HepG2 (cell line): Measurements from ENCODE around the gene PARD3. TPM values are rescaled to one million over a fixed set of nuclear protein-coding genes. Genes with fewer than 3 reads are reported as not detected.

Experiments used
- ATAC-seq: fragments of 200-7000 bp; cut with Tn5 transposase; 3 replicates; pipeline ENCODE4 v1.9.1; 2020; ENCODE audit warnings: mild to moderate bottlenecking, moderate library complexity
- BruUV-seq: library from RNA; stranded (reverse); fragments of 400-500 nt; replicated peaks from 2 replicates; lab custom pipeline; 2021; lab: Mats Ljungman, UMichigan
- CTCF ChIA-PET: fragments of 300-600 bp; formaldehyde crosslinking; extraction: SDS; loops from one replicate; lab custom pipeline; 2021; ENCODE audit warnings: low total read pairs, inconsistent platforms, low intra/inter-chr PET ratio; lab: Yijun Ruan, JAX
- POLR2A ChIA-PET: fragments of 350-600 bp; sonication (Branson Sonifier 250); formaldehyde crosslinking; loops from one replicate; lab custom pipeline; 2020; ENCODE audit warnings: antibody characterized with exemption, inconsistent platforms; lab: Yijun Ruan, JAX
- DNase-seq: peaks from one replicate; pipeline ENCODE4 v3.0.0-alpha.2; 2015; ENCODE audit warnings: low spot score
- FAIRE-seq: peaks from 3 replicates; lab custom pipeline; 2011; peaks lifted over from hg19 to GRCh38; lab: Jason Lieb, UNC
- H2AFZ ChIP-seq: one replicate; pipeline ENCODE4 v1.6.1; 2011; ENCODE audit warnings: low read length, inconsistent platforms
- H3K27ac ChIP-seq: fragments of 300-600 bp; 3 replicates; pipeline ENCODE4 v1.8.0; 2011; ENCODE audit warnings: mixed run types, mild to moderate bottlenecking, mixed read lengths, low read length, inconsistent platforms; ENCODE audit not compliant: insufficient read depth; ENCODE audit errors: extremely low read length
- H3K27me3 ChIP-seq, 2 experiments: fragments of 200-600 bp in 1 of 2; 2 replicates in 1 of 2; 3 replicates in 1 of 2; pipeline versions ENCODE4 v1.6.0 to v1.8.0; 2011; ENCODE audit warnings: low read length in 2 of 2, mild to moderate bottlenecking in 2 of 2, moderate library complexity in 2 of 2, inconsistent platforms in 1 of 2; ENCODE audit not compliant: insufficient read depth in 2 of 2, control insufficient read depth in 1 of 2
- H3K36me3 ChIP-seq, 2 experiments: fragments of 200-600 bp in 1 of 2; replicated peaks in 1 of 2; 2 replicates in 1 of 2; 3 replicates in 1 of 2; pipeline versions ENCODE4 v1.5.1 to v1.8.0; 2011; ENCODE audit warnings: low read length in 2 of 2, inconsistent platforms in 1 of 2; ENCODE audit not compliant: insufficient read depth in 2 of 2, control insufficient read depth in 1 of 2
- H3K4me1 ChIP-seq: 2 replicates; pipeline ENCODE4 v1.5.1; 2012; ENCODE audit warnings: low read length, inconsistent platforms; ENCODE audit not compliant: insufficient read depth
- H3K4me2 ChIP-seq: 2 replicates; pipeline ENCODE4 v1.6.0; 2011; ENCODE audit warnings: low read depth, low read length, inconsistent platforms
- H3K4me3 ChIP-seq, 3 experiments: fragments of 200-600 bp in 1 of 3; sonication (generic), shearing (Covaris generic) in 1 of 3; replicated peaks in 1 of 3; 2 replicates each; pipeline ENCODE4 v1.5.1; 2011 to 2016; ENCODE audit warnings: low read length in 3 of 3, inconsistent platforms in 2 of 3, low read depth in 2 of 3, mild to moderate bottlenecking in 2 of 3, control low read depth in 1 of 3, mixed read lengths in 1 of 3; ENCODE audit not compliant: insufficient read depth in 1 of 3
- H3K79me2 ChIP-seq: one replicate; pipeline ENCODE4 v1.6.1; 2011; ENCODE audit warnings: low read length, inconsistent platforms; ENCODE audit not compliant: insufficient read depth
- H3K9ac ChIP-seq: 2 replicates; pipeline ENCODE4 v1.6.0; 2011; ENCODE audit warnings: mild to moderate bottlenecking, low read depth, low read length, inconsistent platforms; ENCODE audit not compliant: insufficient read depth
- H3K9me3 ChIP-seq: 2 replicates; pipeline ENCODE4 v1.5.1; 2012; ENCODE audit warnings: mild to moderate bottlenecking, low read length
- H4K20me1 ChIP-seq: 2 replicates; pipeline ENCODE4 v1.6.0; 2011; ENCODE audit warnings: inconsistent platforms, mild to moderate bottlenecking, low read length, moderate library complexity; ENCODE audit not compliant: insufficient read depth
- CEBPG ChIP-seq: IDR thresholded peaks from 2 replicates; pipeline ENCODE4 v1.6.1; 2016
- KDM2A ChIP-seq: sonication (generic); formaldehyde crosslinking; IDR thresholded peaks from 2 replicates; pipeline ENCODE4 v1.4.0; 2020; ENCODE audit warnings: low read depth, missing genetic modification reagents, borderline replicate concordance
- NFIC ChIP-seq: IDR thresholded peaks from 2 replicates; pipeline ENCODE4 v1.6.1; 2012; ENCODE audit warnings: mild to moderate bottlenecking, low read length, inconsistent platforms
- NFRKB ChIP-seq: fragments of 450-650 bp; IDR thresholded peaks from 2 replicates; pipeline ENCODE4 v1.6.1; 2017
- REPIN1 ChIP-seq: sonication (generic); formaldehyde crosslinking; IDR thresholded peaks from 2 replicates; pipeline ENCODE4 v1.8.0; 2022; ENCODE audit warnings: missing genetic modification reagents, low read depth, mild to moderate bottlenecking, borderline replicate concordance
- SALL1 ChIP-seq: sonication (generic); formaldehyde crosslinking; IDR thresholded peaks from 2 replicates; pipeline ENCODE4 v1.8.0; 2022; ENCODE audit warnings: mild to moderate bottlenecking, missing genetic modification reagents
- SMARCC2 ChIP-seq: fragments of 450-650 bp; IDR thresholded peaks from 2 replicates; pipeline ENCODE4 v1.6.1; 2017; ENCODE audit warnings: antibody characterized with exemption, mild to moderate bottlenecking
- SOX13 ChIP-seq, 3 experiments: fragments of 450-650 bp in 1 of 3; sonication (generic) in 1 of 3; formaldehyde crosslinking in 1 of 3; IDR thresholded peaks in 2 of 3; conservative IDR thresholded peaks in 1 of 3; 2 replicates each; pipeline versions ENCODE4 v1.5.0 to v1.6.1; 2016 to 2020; ENCODE audit warnings: antibody characterized with exemption in 1 of 3, mild to moderate bottlenecking in 1 of 3, missing compliant biosample characterization in 1 of 3, missing genetic modification reagents in 1 of 3, moderate library complexity in 1 of 3
- ZNF12 ChIP-seq: sonication (generic); formaldehyde crosslinking; IDR thresholded peaks from 2 replicates; pipeline ENCODE4 v1.5.0; 2020; ENCODE audit warnings: missing genetic modification reagents
- ZNF160 ChIP-seq: sonication (generic); formaldehyde crosslinking; IDR thresholded peaks from 2 replicates; pipeline ENCODE4 v1.8.0; 2022; ENCODE audit warnings: mild to moderate bottlenecking, inconsistent platforms, missing genetic modification reagents
- ZNF205 ChIP-seq: IDR thresholded peaks from 2 replicates; pipeline ENCODE4 v1.6.1; 2018; ENCODE audit warnings: missing biosample characterization, missing genetic modification reagents
- ZNF75D ChIP-seq: sonication (generic); formaldehyde crosslinking; IDR thresholded peaks from 2 replicates; pipeline ENCODE4 v1.8.1; 2023; ENCODE audit warnings: missing genetic modification reagents, mild to moderate bottlenecking, borderline replicate concordance
- WGBS: methylation state at CpG from one replicate; pipeline ENCODE4 v1.1.6; 2017; ENCODE audit warnings: low lambda C conversion rate; 5-methylcytosine and 5-hydroxymethylcytosine counted together
- in situ Hi-C: cut with HindIII; loops from 2 replicates; pipeline ENCODE4 v1.10.0; 2017; ENCODE audit warnings: low pct_unique_long_range_greater_than_20kb; ENCODE audit not compliant: extremely low pct_ligation_motif_present
- intact Hi-C: fragments of 100-400 bp; cut with micrococcal nuclease; formaldehyde crosslinking; loops from one replicate; pipeline ENCODE4 v1.10.0; 2022; ENCODE audit not compliant: unreplicated experiment
- polyA plus RNA-seq, 8 experiments: library from polyadenylated mRNA; depleted of rRNA in 3 of 8; stranded (reverse) in 7 of 8; unstranded in 1 of 8; fragments of >200 nt; fragmentation: Illumina TruSeq in 4 of 8; extraction: Trizol in 4 of 8; gene quantifications; 2 replicates each; pipeline versions ENCODE4 v1.2.1 to v1.2.3, GENCODE V29; 2011 to 2016; ENCODE audit warnings: low read depth in 4 of 8, missing spikeins in 1 of 8, mixed read lengths in 1 of 8; ENCODE audit not compliant: insufficient read depth in 1 of 8
- total RNA-seq, 5 experiments: library from RNA; depleted of rRNA; stranded (reverse); fragments of >200 nt; fragmentation: Illumina TruSeq; extraction: Trizol; gene quantifications; 2 replicates each; pipeline ENCODE4 v1.2.3, GENCODE V29; 2016; ENCODE audit warnings: low read depth in 1 of 5
- TF ChIP-seq, protein P1 (sequence below): IDR thresholded peaks from 2 replicates; pipeline ENCODE4 v1.6.1; 2016; ENCODE audit warnings: missing compliant biosample characterization, missing genetic modification reagents, borderline replicate concordance
- TF ChIP-seq, protein P2 (sequence below): sonication (generic); formaldehyde crosslinking; conservative IDR thresholded peaks from 2 replicates; pipeline ENCODE4 v1.4.0; 2020; ENCODE audit warnings: missing genetic modification reagents
- TF ChIP-seq, protein P3 (sequence below): sonication (generic); formaldehyde crosslinking; IDR thresholded peaks from 2 replicates; pipeline ENCODE4 v1.8.0; 2022; ENCODE audit warnings: mild to moderate bottlenecking, missing genetic modification reagents, borderline replicate concordance

PARD3 gene
- total and polyA plus RNA-seq, 2 of the 13 experiments (the other 11 are each of a cell fraction or from before 2014, with no cell fraction given) = 40.9 to 60.0 TPM

DNA sequence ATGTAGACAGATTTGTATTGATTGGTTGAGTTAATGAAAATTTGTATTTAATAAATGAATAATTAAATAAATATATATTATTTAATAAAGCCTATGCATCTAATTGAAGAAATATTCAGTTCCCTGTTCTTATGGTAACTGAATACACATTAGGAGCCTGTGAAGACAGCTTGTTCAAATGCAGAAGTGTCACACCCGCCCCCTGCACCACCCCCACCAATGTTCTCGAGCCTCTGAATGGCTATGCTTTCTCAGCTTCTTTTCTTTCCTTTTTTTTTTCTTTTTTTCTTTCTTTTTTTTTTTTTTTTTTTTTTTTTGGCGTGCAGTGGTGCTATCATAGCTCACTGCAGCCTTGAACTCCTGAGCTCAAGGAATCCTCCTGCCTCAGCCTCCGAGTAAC, 38.3 kb upstream of the PARD3 start:
- WGBS = 30% methylated on average over 4 of the region's 4 CpGs

More for the DNA sequence above, 38.3 kb upstream of the PARD3 start:
- Histone ChIP-seq H3K79me2 (no peaks in the 10 kb centered on the region), H3K4me1 (peaks cover 13% of the 10 kb centered on the region), H3K4me3 (no peak overlapping the region), H2AFZ (no peak overlapping the region), H3K9ac (no peak overlapping the region), H3K36me3 (no peaks in the 10 kb centered on the region), H4K20me1 (no peaks in the 10 kb centered on the region), H3K27me3 (no peaks in the 10 kb centered on the region), H3K27ac (no peak overlapping the region), H3K9me3 (no peaks in the 10 kb centered on the region), H3K4me2 (no peak overlapping the region)
- ChIA-PET CTCF (no interaction called here), POLR2A (no interaction called here)
- TF ChIP-seq, protein P1, sequence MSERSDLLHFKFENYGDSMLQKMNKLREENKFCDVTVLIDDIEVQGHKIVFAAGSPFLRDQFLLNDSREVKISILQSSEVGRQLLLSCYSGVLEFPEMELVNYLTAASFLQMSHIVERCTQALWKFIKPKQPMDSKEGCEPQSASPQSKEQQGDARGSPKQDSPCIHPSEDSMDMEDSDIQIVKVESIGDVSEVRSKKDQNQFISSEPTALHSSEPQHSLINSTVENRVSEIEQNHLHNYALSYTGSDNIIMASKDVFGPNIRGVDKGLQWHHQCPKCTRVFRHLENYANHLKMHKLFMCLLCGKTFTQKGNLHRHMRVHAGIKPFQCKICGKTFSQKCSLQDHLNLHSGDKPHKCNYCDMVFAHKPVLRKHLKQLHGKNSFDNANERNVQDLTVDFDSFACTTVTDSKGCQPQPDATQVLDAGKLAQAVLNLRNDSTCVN (CRISPR knock-in tag) = no peak
- no peak for TF ChIP-seq SMARCC2
- no peak for TF ChIP-seq CEBPG (CRISPR knock-in tag)
- TF ChIP-seq ZNF160 = no peak
- TF ChIP-seq REPIN1 (CRISPR knock-in tag) = no peak
- TF ChIP-seq SALL1 = no peak
- TF ChIP-seq, protein P2, sequence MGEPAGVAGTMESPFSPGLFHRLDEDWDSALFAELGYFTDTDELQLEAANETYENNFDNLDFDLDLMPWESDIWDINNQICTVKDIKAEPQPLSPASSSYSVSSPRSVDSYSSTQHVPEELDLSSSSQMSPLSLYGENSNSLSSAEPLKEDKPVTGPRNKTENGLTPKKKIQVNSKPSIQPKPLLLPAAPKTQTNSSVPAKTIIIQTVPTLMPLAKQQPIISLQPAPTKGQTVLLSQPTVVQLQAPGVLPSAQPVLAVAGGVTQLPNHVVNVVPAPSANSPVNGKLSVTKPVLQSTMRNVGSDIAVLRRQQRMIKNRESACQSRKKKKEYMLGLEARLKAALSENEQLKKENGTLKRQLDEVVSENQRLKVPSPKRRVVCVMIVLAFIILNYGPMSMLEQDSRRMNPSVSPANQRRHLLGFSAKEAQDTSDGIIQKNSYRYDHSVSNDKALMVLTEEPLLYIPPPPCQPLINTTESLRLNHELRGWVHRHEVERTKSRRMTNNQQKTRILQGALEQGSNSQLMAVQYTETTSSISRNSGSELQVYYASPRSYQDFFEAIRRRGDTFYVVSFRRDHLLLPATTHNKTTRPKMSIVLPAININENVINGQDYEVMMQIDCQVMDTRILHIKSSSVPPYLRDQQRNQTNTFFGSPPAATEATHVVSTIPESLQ (CRISPR knock-in tag) = no peak
- TF ChIP-seq KDM2A = no peak
- no peak for TF ChIP-seq NFIC
- no peak for TF ChIP-seq ZNF12
- TF ChIP-seq ZNF205 (CRISPR knock-in tag) = no peak
- TF ChIP-seq, protein P3, sequence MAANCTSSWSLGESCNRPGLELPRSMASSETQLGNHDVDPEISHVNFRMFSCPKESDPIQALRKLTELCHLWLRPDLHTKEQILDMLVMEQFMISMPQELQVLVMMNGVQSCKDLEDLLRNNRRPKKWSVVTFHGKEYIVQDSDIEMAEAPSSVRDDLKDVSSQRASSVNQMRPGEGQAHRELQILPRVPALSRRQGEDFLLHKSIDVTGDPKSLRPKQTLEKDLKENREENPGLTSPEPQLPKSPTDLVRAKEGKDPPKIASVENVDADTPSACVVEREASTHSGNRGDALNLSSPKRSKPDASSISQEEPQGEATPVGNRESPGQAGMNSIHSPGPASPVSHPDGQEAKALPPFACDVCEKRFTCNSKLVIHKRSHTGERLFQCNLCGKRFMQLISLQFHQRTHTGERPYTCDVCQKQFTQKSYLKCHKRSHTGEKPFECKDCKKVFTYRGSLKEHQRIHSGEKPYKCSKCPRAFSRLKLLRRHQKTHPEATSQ (CRISPR knock-in tag) = no peak
- TF ChIP-seq ZNF75D (CRISPR knock-in tag) = no peak
- no peak for TF ChIP-seq SOX13 (IDR thresholded peaks at IDR 0.05)
- TF ChIP-seq SOX13 (CRISPR knock-in tag; conservative IDR thresholded peaks at IDR 0.05 in 1 of 2, IDR thresholded peaks at IDR 0.05 in 1 of 2) = no peak
- TF ChIP-seq NFRKB = no peak
- no peak for FAIRE-seq
- in situ Hi-C loops (no loop called here), intact Hi-C loops (no loop called here)
- DNase-seq = no peak
- no TSS peak for BruUV-seq
- ATAC-seq = no peak
